ENCODE measurements around the gene ADGRG6. TPM values are rescaled to one million over a fixed set of nuclear protein-coding genes. Genes with fewer than 3 reads are reported as not detected.

ADGRG6 gene
- total RNA-seq, 6 donors from 2014 or later, result 19.9 to 44.1 (median 29.8) TPM

GRCh38 chr6:142387997-142388815 lies 86.4 kb downstream of the ADGRG6 start:
- peak in 1 of 2 donors; percentile 71 for ATAC-seq (ENCODE audit: low FRiP score in 2 of 2)
- DNase-seq, result no peak
- TF ChIP-seq EP300 (IDR thresholded peaks at IDR 0.05), result no peak
- TF ChIP-seq, protein P1, sequence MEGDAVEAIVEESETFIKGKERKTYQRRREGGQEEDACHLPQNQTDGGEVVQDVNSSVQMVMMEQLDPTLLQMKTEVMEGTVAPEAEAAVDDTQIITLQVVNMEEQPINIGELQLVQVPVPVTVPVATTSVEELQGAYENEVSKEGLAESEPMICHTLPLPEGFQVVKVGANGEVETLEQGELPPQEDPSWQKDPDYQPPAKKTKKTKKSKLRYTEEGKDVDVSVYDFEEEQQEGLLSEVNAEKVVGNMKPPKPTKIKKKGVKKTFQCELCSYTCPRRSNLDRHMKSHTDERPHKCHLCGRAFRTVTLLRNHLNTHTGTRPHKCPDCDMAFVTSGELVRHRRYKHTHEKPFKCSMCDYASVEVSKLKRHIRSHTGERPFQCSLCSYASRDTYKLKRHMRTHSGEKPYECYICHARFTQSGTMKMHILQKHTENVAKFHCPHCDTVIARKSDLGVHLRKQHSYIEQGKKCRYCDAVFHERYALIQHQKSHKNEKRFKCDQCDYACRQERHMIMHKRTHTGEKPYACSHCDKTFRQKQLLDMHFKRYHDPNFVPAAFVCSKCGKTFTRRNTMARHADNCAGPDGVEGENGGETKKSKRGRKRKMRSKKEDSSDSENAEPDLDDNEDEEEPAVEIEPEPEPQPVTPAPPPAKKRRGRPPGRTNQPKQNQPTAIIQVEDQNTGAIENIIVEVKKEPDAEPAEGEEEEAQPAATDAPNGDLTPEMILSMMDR (IDR thresholded peaks at IDR 0.05), result peak in 5 of 6 experiments; percentile 49 to 59 (median 54)

GRCh38 chr6:142395266-142395665 lies 93.5 kb downstream of the ADGRG6 start:
- TF ChIP-seq, protein P1 (IDR thresholded peaks at IDR 0.05), result no peak
- TF ChIP-seq POLR2AphosphoS5 (IDR thresholded peaks at IDR 0.05), result no peak
- no peak for TF ChIP-seq EP300 (IDR thresholded peaks at IDR 0.05)
- TF ChIP-seq POLR2A (IDR thresholded peaks at IDR 0.05), result no peak
- DNase-seq, result no peak
- no peaks in the 10 kb centered on the region for H3K4me1 ChIP-seq
- no peak overlapping the region for H3K27ac ChIP-seq
- no peak for ATAC-seq (ENCODE audit: low FRiP score in 2 of 2)
- H3K9me3 ChIP-seq, result no peaks in the 10 kb centered on the region
- no peak overlapping the region for H3K4me3 ChIP-seq
- no peaks in the 10 kb centered on the region for H3K27me3 ChIP-seq
- 83 to 96% methylated on average over 3 of the region's 3 CpGs for WGBS, 2 donors
- no peaks in the 10 kb centered on the region for H3K36me3 ChIP-seq

More at GRCh38 chr6:142387997-142388815, 86.4 kb downstream of the ADGRG6 start:
- Histone ChIP-seq H3K27ac (no peak overlapping the region), H3K4me3 (no peak overlapping the region), H3K4me1 (no peaks in the 10 kb centered on the region), H3K27me3 (no peaks in the 10 kb centered on the region), H3K36me3 (no peaks in the 10 kb centered on the region), H3K9me3 (no peaks in the 10 kb centered on the region)
- 31 to 38% methylated on average over 4 of the region's 4 CpGs for WGBS, 2 donors

DNA sequence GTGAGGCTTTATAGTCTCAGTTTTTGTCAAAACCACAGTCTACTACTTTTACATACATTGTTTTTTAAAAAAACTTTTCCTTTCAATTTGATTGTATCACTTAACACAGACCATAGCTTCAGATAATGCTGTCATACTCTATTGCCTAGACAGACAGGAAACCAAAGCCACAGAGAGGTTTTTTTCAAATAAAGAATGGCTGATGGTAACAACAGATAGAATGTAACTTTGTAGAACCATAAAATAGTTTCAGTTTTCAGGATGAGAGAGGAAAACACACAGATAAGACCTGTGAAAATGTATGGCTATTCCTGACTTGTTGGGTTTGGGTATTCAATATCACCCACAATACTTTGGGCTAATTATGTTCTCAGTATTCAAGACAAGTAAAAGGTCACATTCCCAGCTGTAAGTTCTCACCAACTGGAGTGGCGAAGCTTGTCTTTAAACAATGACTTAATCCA lies 94.0 kb downstream of the ADGRG6 start:
- no peak overlapping the region for H3K27ac ChIP-seq
- H3K4me1 ChIP-seq, result no peaks in the 10 kb centered on the region
- no peak for TF ChIP-seq POLR2A (IDR thresholded peaks at IDR 0.05)
- TF ChIP-seq, protein P1 (IDR thresholded peaks at IDR 0.05), result no peak
- TF ChIP-seq EP300 (IDR thresholded peaks at IDR 0.05), result no peak
- TF ChIP-seq POLR2AphosphoS5 (IDR thresholded peaks at IDR 0.05), result no peak
- H3K36me3 ChIP-seq, result no peaks in the 10 kb centered on the region
- H3K27me3 ChIP-seq, result no peaks in the 10 kb centered on the region
- no peak overlapping the region for H3K4me3 ChIP-seq
- H3K9me3 ChIP-seq, result no peaks in the 10 kb centered on the region
- DNase-seq (no peak), ATAC-seq (ENCODE audit: low FRiP score in 2 of 2) (no peak)
- 50 to 57% methylated on average over 1 of the region's 1 CpG for WGBS, 2 donors

- no peak overlapping the region for H3K27ac ChIP-seq
- no peak overlapping the region for H3K4me3 ChIP-seq
- no peaks in the 10 kb centered on the region for H3K4me1 ChIP-seq
- TF ChIP-seq, protein P1 (IDR thresholded peaks at IDR 0.05), result no peak
- TF ChIP-seq EP300 (IDR thresholded peaks at IDR 0.05) (no peak), POLR2A (IDR thresholded peaks at IDR 0.05) (no peak), POLR2AphosphoS5 (IDR thresholded peaks at IDR 0.05) (no peak)
- DNase-seq, result no peak
- no peaks in the 10 kb centered on the region for H3K27me3 ChIP-seq
- no peaks in the 10 kb centered on the region for H3K9me3 ChIP-seq
- no peaks in the 10 kb centered on the region for H3K36me3 ChIP-seq
- ATAC-seq (ENCODE audit: low FRiP score in 2 of 2), result no peak
- 88 to 89% methylated on average over 4 of the region's 4 CpGs for WGBS, 2 donors
Observed at GRCh38 chr6:142398353-142398752, 96.5 kb downstream of the ADGRG6 start.

- 88 to 90% methylated on average over 2 of the region's 2 CpGs for WGBS, 2 donors
- H3K27me3 ChIP-seq, result no peaks in the 10 kb centered on the region
- DNase-seq (no peak), ATAC-seq (ENCODE audit: low FRiP score in 2 of 2) (no peak)
- no peaks in the 10 kb centered on the region for H3K36me3 ChIP-seq
- no peaks in the 10 kb centered on the region for H3K4me1 ChIP-seq
- TF ChIP-seq POLR2AphosphoS5 (IDR thresholded peaks at IDR 0.05), result no peak
- TF ChIP-seq POLR2A (IDR thresholded peaks at IDR 0.05), result no peak
- no peak for TF ChIP-seq EP300 (IDR thresholded peaks at IDR 0.05)
- TF ChIP-seq, protein P1 (IDR thresholded peaks at IDR 0.05), result no peak
- H3K9me3 ChIP-seq, result no peaks in the 10 kb centered on the region
- H3K27ac ChIP-seq, result no peak overlapping the region
- H3K4me3 ChIP-seq, result no peak overlapping the region
Observed at GRCh38 chr6:142399739-142400138, 97.9 kb downstream of the ADGRG6 start.

All from upper lobe of left lung (tissue), 6 donors.